Left lung (tissue), 10 donors: ENCODE results near the gene KLHDC10. TPM values are rescaled to one million over a fixed set of nuclear protein-coding genes. Genes with fewer than 3 reads are reported as not detected.
"Not testable (repeated sequence)": the region's sequence is repeated elsewhere in the genome, so short reads cannot be mapped to it uniquely, and the experiment has no call there.

Experiments used
- ATAC-seq: fragments of 200-7000 bp; cut with Tn5 transposase; one replicate; pipeline ENCODE4 v1.9.1; 2020; ENCODE audit warnings: moderate library complexity
- DNase-seq, 4 donors: peaks; one replicate each; pipeline ENCODE4 v3.0.0-alpha.2; 2013 to 2020
- H3K27ac ChIP-seq, 2 donors: fragments of 200-600 bp; sonication (generic) in 1 of 2; one replicate each; pipeline versions ENCODE4 v1.5.0 to v1.8.0; 2020 to 2021
- H3K27me3 ChIP-seq, 2 donors: fragments of 200-600 bp; sonication (generic) in 1 of 2; one replicate each; pipeline versions ENCODE4 v1.5.0 to v1.8.0; 2020 to 2021
- H3K36me3 ChIP-seq, 2 donors: fragments of 200-600 bp; sonication (generic) in 1 of 2; one replicate each; pipeline versions ENCODE4 v1.5.0 to v1.8.0; 2020 to 2021
- H3K4me1 ChIP-seq, 2 donors: fragments of 200-600 bp; one replicate each; pipeline ENCODE4 v1.8.0; 2021
- H3K4me3 ChIP-seq, 2 donors: fragments of 200-600 bp; sonication (generic) in 1 of 2; one replicate each; pipeline versions ENCODE4 v1.5.0 to v1.8.0; 2020 to 2021; ENCODE audit warnings: mild to moderate bottlenecking in 1 of 2
- H3K9me3 ChIP-seq, 2 donors: fragments of 200-600 bp; sonication (generic) in 1 of 2; one replicate each; pipeline versions ENCODE4 v1.5.0 to v1.8.0; 2020 to 2021
- CTCF ChIP-seq, 2 donors: fragments of 200-600 bp; sonication (generic) in 1 of 2; IDR thresholded peaks; one replicate each; pipeline versions ENCODE4 v1.5.0 to v1.8.0; 2021; ENCODE audit warnings: antibody characterized with exemption in 2 of 2
- intact Hi-C, 2 donors: fragments of 100-400 bp; cut with DNase I; formaldehyde crosslinking; loops; one replicate each; pipeline versions ENCODE4 v1.11.2 to v1.14.2; 2022
- polyA plus RNA-seq, 6 donors: library from polyadenylated mRNA; unstranded; fragments of 120-200 nt; gene quantifications; one replicate each; pipeline ENCODE4 v1.2.1, GENCODE V29; 2013; ENCODE audit not compliant: insufficient read length in 6 of 6
- total RNA-seq, 2 donors: library from RNA; stranded (reverse); fragmentation: NEBNext Ultra II Directional; extraction: Animal tissue kit (Norgen Biotek cat#: 25700); gene quantifications; one replicate each; pipeline ENCODE4 v1.2.1, GENCODE V29; 2021
- donor health status: DM: no; HTN: yes; CAD: no.
- donor health status: DM: no; HTN: no; CAD: no.

The KLHDC10 gene
- total and polyA plus RNA-seq, 8 donors: 33.3 to 39.7 (median 37.9) TPM

GRCh38 chr7:130112662-130113425, 42.5 kb downstream of the KLHDC10 start:
- no peak for ATAC-seq
- no peak for DNase-seq
- intact Hi-C loops: no loop called here
- H3K4me1 ChIP-seq: no peaks in the 10 kb centered on the region
- no peak overlapping the region for H3K27ac ChIP-seq
- H3K9me3 ChIP-seq: no peaks in the 10 kb centered on the region
- TF ChIP-seq CTCF (IDR thresholded peaks at IDR 0.05): no peak
- no peaks in the 10 kb centered on the region for H3K36me3 ChIP-seq
- no peak overlapping the region for H3K4me3 ChIP-seq
- no peaks in the 10 kb centered on the region for H3K27me3 ChIP-seq

GRCh38 chr7:130113426-130113805, 43.1 kb downstream of the KLHDC10 start:
- intact Hi-C loops, H3K9me3 ChIP-seq, H3K4me1 ChIP-seq, H3K4me3 ChIP-seq, H3K27me3 ChIP-seq, ATAC-seq, H3K27ac ChIP-seq, DNase-seq, H3K36me3 ChIP-seq: not testable (repeated sequence)

DNA sequence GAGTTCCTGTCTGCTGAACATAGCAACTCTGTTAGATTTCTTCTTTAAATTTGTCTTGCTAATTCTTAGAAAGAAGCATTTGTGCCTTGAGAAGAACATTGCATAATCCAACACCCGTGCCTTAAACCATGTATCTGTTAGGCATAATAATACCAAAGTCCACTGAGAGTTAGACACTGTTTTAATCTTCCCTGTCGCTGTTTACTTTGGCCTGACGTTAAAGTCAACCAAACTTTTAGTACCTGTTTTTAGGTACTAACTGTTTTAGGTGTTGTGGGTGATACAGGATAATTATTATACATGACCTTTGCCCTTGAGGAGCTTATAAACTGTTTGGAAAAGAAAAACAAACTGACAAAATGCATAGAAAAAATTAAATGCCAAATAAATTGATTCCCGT, 43.6 kb downstream of the KLHDC10 start:
- DNase-seq (no peak), ATAC-seq (no peak)
- no peaks in the 10 kb centered on the region for H3K36me3 ChIP-seq
- H3K9me3 ChIP-seq: no peaks in the 10 kb centered on the region
- no peak for TF ChIP-seq CTCF (IDR thresholded peaks at IDR 0.05)
- no peaks in the 10 kb centered on the region for H3K4me1 ChIP-seq
- no peak overlapping the region for H3K27ac ChIP-seq
- H3K27me3 ChIP-seq: no peaks in the 10 kb centered on the region
- intact Hi-C loops: no loop called here
- H3K4me3 ChIP-seq: no peak overlapping the region

DNA sequence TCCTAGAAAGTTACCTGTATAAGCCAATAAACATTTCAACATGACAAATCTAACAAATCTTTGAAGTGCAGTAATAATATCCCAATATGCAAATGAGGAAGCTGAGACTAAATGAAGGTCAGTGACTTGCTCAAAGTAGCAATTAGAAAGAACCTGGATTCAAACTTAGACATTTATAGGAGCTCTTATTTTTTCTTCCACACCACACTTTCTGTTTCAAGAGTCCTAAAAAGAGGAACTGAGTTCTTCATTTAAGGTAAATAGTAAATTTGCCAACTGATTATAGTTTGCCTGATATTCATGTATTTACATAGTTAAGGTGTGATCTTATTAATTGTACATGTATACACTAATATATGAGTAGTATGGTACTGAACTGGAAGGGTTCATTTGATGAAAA, 44.0 kb downstream of the KLHDC10 start:
- intact Hi-C loops: no loop called here
- no peaks in the 10 kb centered on the region for H3K36me3 ChIP-seq
- H3K27me3 ChIP-seq: no peaks in the 10 kb centered on the region
- no peaks in the 10 kb centered on the region for H3K9me3 ChIP-seq
- no peak overlapping the region for H3K4me3 ChIP-seq
- no peak overlapping the region for H3K27ac ChIP-seq
- DNase-seq (no peak), ATAC-seq (no peak)
- no peak for TF ChIP-seq CTCF (IDR thresholded peaks at IDR 0.05)
- H3K4me1 ChIP-seq: no peaks in the 10 kb centered on the region

DNA sequence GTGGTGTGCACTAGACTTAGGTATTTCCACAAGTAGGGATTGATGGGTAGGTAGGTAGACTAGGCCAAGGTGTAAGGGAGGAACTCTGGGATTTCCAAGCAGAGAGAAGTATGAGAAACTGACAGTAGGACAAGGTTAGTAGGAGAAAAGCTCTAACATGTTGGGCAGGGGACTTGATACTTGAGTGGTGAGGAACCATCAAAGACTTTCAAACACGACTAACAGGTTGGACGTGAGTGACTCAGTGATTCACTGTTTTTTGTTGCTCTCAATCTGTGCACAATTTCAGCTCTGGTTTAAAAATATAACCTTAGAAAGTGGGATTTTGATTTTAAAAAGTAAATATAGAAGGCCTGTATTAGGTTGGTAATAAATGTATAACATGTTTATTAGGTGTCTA, 44.4 kb downstream of the KLHDC10 start:
- no peak overlapping the region for H3K4me3 ChIP-seq
- H3K9me3 ChIP-seq: no peaks in the 10 kb centered on the region
- ATAC-seq (no peak), DNase-seq (no peak)
- intact Hi-C loops: no loop called here
- H3K4me1 ChIP-seq: no peaks in the 10 kb centered on the region
- H3K36me3 ChIP-seq: no peaks in the 10 kb centered on the region
- no peaks in the 10 kb centered on the region for H3K27me3 ChIP-seq
- H3K27ac ChIP-seq: no peak overlapping the region
- no peak for TF ChIP-seq CTCF (IDR thresholded peaks at IDR 0.05)

DNA sequence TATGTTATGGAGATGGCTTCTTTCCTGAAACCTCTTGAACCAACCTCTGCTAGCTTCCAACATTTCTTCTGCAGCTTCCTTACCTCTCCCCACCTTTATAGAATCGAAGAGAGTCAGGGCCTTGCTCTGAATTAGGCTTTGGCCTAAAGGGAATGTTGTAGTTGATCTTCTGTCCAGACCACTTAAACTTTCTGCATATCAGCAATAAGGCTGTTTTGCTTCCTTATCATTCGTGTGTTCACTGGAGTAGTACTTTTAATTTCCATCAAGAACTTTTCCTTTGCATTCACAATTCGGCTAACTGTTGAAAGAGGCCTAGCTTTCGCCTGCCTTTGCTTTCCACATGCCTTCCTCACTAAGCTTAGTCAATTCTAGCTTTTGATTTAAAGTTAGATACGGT, 48.0 kb downstream of the KLHDC10 start:
- no peak for TF ChIP-seq CTCF (IDR thresholded peaks at IDR 0.05)
- Histone ChIP-seq H3K27ac (no peak overlapping the region), H3K27me3 (no peaks in the 10 kb centered on the region), H3K36me3 (peaks cover 0 to 31% of the 10 kb centered on the region in 2 donors), H3K4me1 (no peaks in the 10 kb centered on the region), H3K4me3 (no peak overlapping the region), H3K9me3 (no peaks in the 10 kb centered on the region)
- ATAC-seq (no peak), DNase-seq (no peak)
- intact Hi-C loops: no loop called here
